Activated CD8-positive, alpha-beta memory T cell treated with anti-CD3 and anti-CD28 coated beads, Interleukin-2, amount 10 ng/mL, durations not matched to agents 7 days and 5 days (primary cell): ENCODE measurements around the gene TFPI2. TPM values are rescaled to one million over a fixed set of nuclear protein-coding genes. Genes with fewer than 3 reads are reported as not detected.

Experiments used
- ATAC-seq: fragments of 150-1000 bp; cut with Tn5 transposase; one replicate; pipeline ENCODE4 v1.10.0; 2021; ENCODE audit warnings: moderate library complexity
- CTCF ChIA-PET: fragments of 350-600 bp; sonication (Branson Sonifier 250); formaldehyde crosslinking; loops from one replicate; lab custom pipeline; 2021; ENCODE audit warnings: antibody characterized with exemption; lab: Charles Lee
- DNase-seq: peaks from one replicate; pipeline ENCODE4 v3.0.0-alpha.2; 2020
- H3K27ac Mint-ChIP-seq: one replicate; pipeline ENCODE4 v1.8.0; 2021; ENCODE audit warnings: mild to moderate bottlenecking, mixed read lengths
- H3K27me3 Mint-ChIP-seq: one replicate; pipeline ENCODE4 v1.8.0; 2021; ENCODE audit warnings: mixed read lengths
- H3K36me3 Mint-ChIP-seq: one replicate; pipeline ENCODE4 v1.8.0; 2021; ENCODE audit warnings: mild to moderate bottlenecking, mixed read lengths
- H3K4me1 Mint-ChIP-seq: one replicate; pipeline ENCODE4 v1.8.0; 2021; ENCODE audit warnings: mixed read lengths
- H3K4me3 Mint-ChIP-seq: one replicate; pipeline ENCODE4 v1.8.0; 2021; ENCODE audit warnings: mild to moderate bottlenecking, moderate library complexity, mixed read lengths
- H3K9me3 Mint-ChIP-seq: one replicate; pipeline ENCODE4 v1.8.0; 2022; ENCODE audit warnings: low read depth, mixed read lengths
- total RNA-seq, 2 experiments: library from RNA; stranded (reverse); gene quantifications; one replicate each; pipeline ENCODE4 v1.2.3, GENCODE V29; 2021

Gene TFPI2
- under 1 TPM in 1 of 2 experiments, not detected in 1; 0.30 TPM for total RNA-seq

DNA sequence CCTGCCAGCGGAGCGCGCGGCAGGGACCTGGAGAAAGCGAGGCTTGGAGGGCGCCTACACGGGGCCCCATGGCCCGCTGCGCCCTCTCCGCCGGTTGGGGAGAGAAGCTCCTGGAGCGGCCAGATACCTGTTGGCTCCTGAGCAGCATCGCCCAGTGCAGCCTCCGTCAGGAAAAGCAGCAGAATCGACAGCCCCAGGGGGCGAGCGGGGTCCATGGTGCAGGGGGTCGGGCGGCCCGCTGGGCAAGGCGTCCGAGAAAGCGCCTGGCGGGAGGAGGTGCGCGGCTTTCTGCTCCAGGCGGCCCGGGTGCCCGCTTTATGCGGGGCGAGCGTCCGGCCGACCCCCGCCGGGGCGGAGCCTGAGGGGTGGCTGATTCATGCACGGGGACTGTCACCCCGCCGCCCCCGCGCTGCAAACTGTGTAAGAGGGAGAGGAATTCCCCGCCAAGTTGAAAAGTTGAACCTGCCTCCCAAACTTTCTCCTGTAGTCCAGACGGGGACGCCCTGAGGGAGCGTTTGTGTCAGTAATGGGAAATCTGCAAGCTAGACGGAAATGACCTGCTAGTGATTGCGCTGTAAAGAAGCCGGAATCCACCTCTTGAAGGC, at the start of gene TFPI2:
TFPI2 (minus strand) TSS at position 290 of the 605 bp plus-strand sequence; CDS start at position 215, 75 bp downstream.
- H3K9me3 Mint-ChIP-seq = no peaks in the 10 kb centered on the region
- DNase-seq = no peak
- H3K27me3 Mint-ChIP-seq = peaks cover 65% of the 10 kb centered on the region
- CTCF ChIA-PET = interaction anchor here (1.0 kb wide), 1 partner anchor 175 kb away, joined by 3 read pairs; no protein-coding TSS in a partner anchor
- peaks cover 8% of the 10 kb centered on the region for H3K4me1 Mint-ChIP-seq
- H3K36me3 Mint-ChIP-seq = no peaks in the 10 kb centered on the region
- H3K27ac Mint-ChIP-seq = no peak within 1 kb of the TSS
- peak within 1 kb of the TSS; percentile 57 for H3K4me3 Mint-ChIP-seq
- ATAC-seq = peak; percentile 16

DNA sequence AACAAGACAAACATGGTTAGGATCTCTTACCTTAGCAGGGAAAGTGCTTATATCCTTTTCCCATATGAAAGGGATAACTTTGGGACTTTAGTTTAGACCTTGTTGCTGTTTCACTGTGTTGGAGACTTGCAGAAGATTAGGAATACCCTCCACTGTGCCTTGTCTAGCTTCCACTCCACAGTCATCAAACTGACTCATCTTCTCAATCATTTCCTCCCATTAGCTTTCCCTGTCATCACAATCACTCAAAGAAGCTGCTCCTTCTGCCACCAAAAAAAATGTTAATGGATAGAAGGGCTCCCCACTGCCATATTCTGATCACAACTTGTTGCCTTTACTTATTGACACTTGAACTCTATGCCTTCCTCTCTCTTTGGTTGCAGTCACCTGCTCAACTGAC, 47.7 kb upstream of the TFPI2 start:
- no peak overlapping the region for H3K4me3 Mint-ChIP-seq
- no peaks in the 10 kb centered on the region for H3K9me3 Mint-ChIP-seq
- no peak for ATAC-seq
- no peaks in the 10 kb centered on the region for H3K36me3 Mint-ChIP-seq
- no peak overlapping the region for H3K27ac Mint-ChIP-seq
- DNase-seq = no peak
- H3K4me1 Mint-ChIP-seq = no peaks in the 10 kb centered on the region
- peaks cover 22% of the 10 kb centered on the region for H3K27me3 Mint-ChIP-seq
- CTCF ChIA-PET = no interaction called here

DNA sequence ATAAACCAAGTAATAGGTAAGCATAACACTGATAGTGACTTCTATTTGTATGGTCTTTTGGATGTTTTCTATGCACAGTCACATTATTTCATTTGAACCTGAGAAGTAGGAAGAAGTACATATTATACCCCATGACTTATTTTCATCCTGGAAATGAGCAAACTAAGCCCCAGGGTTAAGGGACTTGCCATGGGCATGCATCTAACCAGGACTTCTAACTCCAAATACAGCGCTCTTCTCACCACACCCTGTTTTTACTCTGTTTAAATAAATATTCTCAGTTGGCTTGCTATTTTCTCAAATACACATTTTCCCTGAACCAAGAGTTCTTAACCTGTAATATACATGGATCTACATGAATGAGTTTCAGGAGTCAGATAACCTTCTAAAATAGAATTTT, 47.3 kb upstream of the TFPI2 start:
- H3K27ac Mint-ChIP-seq = no peak overlapping the region
- no peak for DNase-seq
- H3K36me3 Mint-ChIP-seq = no peaks in the 10 kb centered on the region
- no peak overlapping the region for H3K4me3 Mint-ChIP-seq
- ATAC-seq = no peak
- CTCF ChIA-PET = no interaction called here
- peaks cover 24% of the 10 kb centered on the region for H3K27me3 Mint-ChIP-seq
- H3K9me3 Mint-ChIP-seq = no peaks in the 10 kb centered on the region
- H3K4me1 Mint-ChIP-seq = no peaks in the 10 kb centered on the region

DNA sequence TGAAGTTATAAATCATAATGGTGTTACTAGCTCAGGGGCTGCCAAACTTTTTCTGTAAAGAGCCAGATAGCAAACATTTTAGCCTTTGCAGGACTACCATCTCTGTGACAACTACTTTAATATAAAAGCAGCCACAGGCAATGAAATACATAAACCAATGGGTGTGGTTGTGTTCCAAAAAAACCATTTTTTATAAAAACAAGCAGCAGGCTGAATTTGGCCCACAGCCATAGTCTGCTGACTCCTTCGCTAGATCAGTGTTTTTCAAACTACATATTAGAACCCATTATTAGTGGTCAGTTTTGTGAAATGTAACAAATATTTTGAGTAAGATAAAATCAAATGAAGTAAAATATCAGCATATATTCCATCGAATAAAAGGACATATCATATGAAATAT, 44.5 kb upstream of the TFPI2 start:
- no peak for ATAC-seq
- peaks cover 32% of the 10 kb centered on the region for H3K27me3 Mint-ChIP-seq
- CTCF ChIA-PET = no interaction called here
- no peaks in the 10 kb centered on the region for H3K36me3 Mint-ChIP-seq
- no peak for DNase-seq
- no peaks in the 10 kb centered on the region for H3K9me3 Mint-ChIP-seq
- H3K27ac Mint-ChIP-seq = no peak overlapping the region
- H3K4me1 Mint-ChIP-seq = no peaks in the 10 kb centered on the region
- no peak overlapping the region for H3K4me3 Mint-ChIP-seq

GRCh38 chr7:93933156-93933555, 42.6 kb upstream of the TFPI2 start:
- ATAC-seq (no peak), DNase-seq (no peak)
- H3K36me3 Mint-ChIP-seq = no peaks in the 10 kb centered on the region
- CTCF ChIA-PET = no interaction called here
- peaks cover 35% of the 10 kb centered on the region for H3K27me3 Mint-ChIP-seq
- no peaks in the 10 kb centered on the region for H3K4me1 Mint-ChIP-seq
- H3K4me3 Mint-ChIP-seq = no peak overlapping the region
- H3K27ac Mint-ChIP-seq = no peak overlapping the region
- H3K9me3 Mint-ChIP-seq = no peaks in the 10 kb centered on the region

GRCh38 chr7:93931655-93932054, 41.1 kb upstream of the TFPI2 start:
- no peak for ATAC-seq
- Mint-ChIP-seq H3K9me3 (no peaks in the 10 kb centered on the region), H3K36me3 (no peaks in the 10 kb centered on the region)

DNA sequence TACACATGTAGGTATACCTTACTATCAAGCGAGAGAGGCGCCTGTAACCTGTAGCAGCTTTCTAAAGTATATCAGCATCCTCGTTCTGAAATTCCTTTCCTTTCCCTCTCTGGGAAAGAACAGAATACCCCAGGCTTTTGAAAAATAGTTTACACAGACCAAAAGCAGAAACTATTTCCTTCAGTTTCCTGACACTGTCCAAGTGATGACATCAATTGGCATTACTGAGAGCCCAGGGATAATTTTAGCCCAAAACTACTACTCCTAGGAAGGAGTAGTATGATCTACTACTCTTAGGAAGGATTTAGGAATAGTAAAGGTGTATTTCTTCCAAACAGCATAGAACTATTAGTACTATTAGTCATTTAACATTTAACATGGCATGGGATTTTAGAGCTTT, 37.0 kb upstream of the TFPI2 start:
- Mint-ChIP-seq H3K36me3 (no peaks in the 10 kb centered on the region), H3K27me3 (peaks cover 44% of the 10 kb centered on the region), H3K4me1 (no peaks in the 10 kb centered on the region), H3K27ac (no peak overlapping the region), H3K9me3 (no peaks in the 10 kb centered on the region), H3K4me3 (no peak overlapping the region)
- CTCF ChIA-PET = no interaction called here
- ATAC-seq = no peak
- DNase-seq = no peak

More at GRCh38 chr7:93931655-93932054, 41.1 kb upstream of the TFPI2 start:
- Mint-ChIP-seq H3K27ac (no peak overlapping the region), H3K4me1 (no peaks in the 10 kb centered on the region), H3K27me3 (peaks cover 38% of the 10 kb centered on the region), H3K4me3 (no peak overlapping the region)
- CTCF ChIA-PET = interaction anchor here (1.0 kb wide), 1 partner anchor 10 kb away, joined by 3 read pairs; no protein-coding TSS in a partner anchor
- DNase-seq = no peak

GRCh38 chr7:93926800-93927199, 36.2 kb upstream of the TFPI2 start:
- H3K4me1 Mint-ChIP-seq = peaks cover 3% of the 10 kb centered on the region
- H3K4me3 Mint-ChIP-seq = no peak overlapping the region
- no peak overlapping the region for H3K27ac Mint-ChIP-seq
- H3K9me3 Mint-ChIP-seq = no peaks in the 10 kb centered on the region
- DNase-seq (no peak), ATAC-seq (no peak)
- H3K36me3 Mint-ChIP-seq = no peaks in the 10 kb centered on the region
- H3K27me3 Mint-ChIP-seq = peaks cover 50% of the 10 kb centered on the region
- CTCF ChIA-PET = no interaction called here

GRCh38 chr7:93923942-93924341, 33.4 kb upstream of the TFPI2 start:
- no peaks in the 10 kb centered on the region for H3K36me3 Mint-ChIP-seq
- peaks cover 46% of the 10 kb centered on the region for H3K27me3 Mint-ChIP-seq
- DNase-seq = no peak
- CTCF ChIA-PET = no interaction called here
- ATAC-seq = no peak
- no peaks in the 10 kb centered on the region for H3K9me3 Mint-ChIP-seq
- no peak overlapping the region for H3K4me3 Mint-ChIP-seq
- peaks cover 8% of the 10 kb centered on the region for H3K4me1 Mint-ChIP-seq
- H3K27ac Mint-ChIP-seq = no peak overlapping the region

GRCh38 chr7:93923296-93923695, 32.7 kb upstream of the TFPI2 start:
- H3K27ac Mint-ChIP-seq = no peak overlapping the region
- H3K27me3 Mint-ChIP-seq = peaks cover 46% of the 10 kb centered on the region
- no peaks in the 10 kb centered on the region for H3K36me3 Mint-ChIP-seq
- H3K4me3 Mint-ChIP-seq = no peak overlapping the region
- no peaks in the 10 kb centered on the region for H3K9me3 Mint-ChIP-seq
- no peak for ATAC-seq
- CTCF ChIA-PET = no interaction called here
- no peak for DNase-seq
- H3K4me1 Mint-ChIP-seq = peaks cover 8% of the 10 kb centered on the region

- no peak within 1 kb of the TSS for H3K27ac Mint-ChIP-seq
- no peaks in the 10 kb centered on the region for H3K9me3 Mint-ChIP-seq
- peaks cover 8% of the 10 kb centered on the region for H3K4me1 Mint-ChIP-seq
- peak within 1 kb of the TSS; percentile 58 for H3K4me3 Mint-ChIP-seq
- CTCF ChIA-PET = interaction anchor here (0.7 to 2.3 kb wide), 3 partner anchors 10 to 165 kb away, joined by 3 to 9 read pairs (median 5); no protein-coding TSS in a partner anchor
- H3K36me3 Mint-ChIP-seq = no peaks in the 10 kb centered on the region
- DNase-seq = peak; percentile 55
- peaks cover 52% of the 10 kb centered on the region for H3K27me3 Mint-ChIP-seq
- peak; percentile 85 for ATAC-seq
Measured at GRCh38 chr7:93921607-93922566, 31.3 kb upstream of the TFPI2 start, which contains the start of gene GNG11. TSS of gene GNG11 (plus strand) at chr7:93921735. CDS start at chr7:93922138, 403 bp downstream.

DNA sequence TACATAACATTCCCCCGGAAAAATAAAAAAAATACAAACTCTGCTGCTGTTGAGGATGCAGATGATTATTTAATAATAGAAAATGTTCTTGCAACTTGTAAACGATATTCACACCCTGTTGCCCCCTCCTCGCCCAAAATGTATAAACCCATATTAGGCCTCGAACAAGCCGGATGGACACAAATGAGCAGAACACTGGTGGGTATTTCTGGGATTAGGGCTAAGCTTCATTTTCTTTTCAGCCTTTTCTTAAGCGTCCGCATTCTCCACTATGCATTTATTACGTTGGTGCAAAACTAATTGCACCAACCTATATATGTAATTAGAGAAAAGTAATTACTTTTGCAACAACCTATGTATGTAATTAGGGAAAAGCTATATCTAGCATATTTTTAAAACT, 30.6 kb upstream of the TFPI2 start:
- CTCF ChIA-PET = interaction anchor here (1.3 to 2.3 kb wide), 2 partner anchors 19 to 166 kb away, joined by 5 to 9 read pairs; no protein-coding TSS in a partner anchor
- Mint-ChIP-seq H3K27me3 (peaks cover 56% of the 10 kb centered on the region), H3K4me3 (no peak overlapping the region), H3K9me3 (no peaks in the 10 kb centered on the region), H3K27ac (no peak overlapping the region), H3K36me3 (no peaks in the 10 kb centered on the region), H3K4me1 (peaks cover 8% of the 10 kb centered on the region)
- ATAC-seq (no peak), DNase-seq (no peak)

GRCh38 chr7:93920496-93921182, 30.1 kb upstream of the TFPI2 start:
- CTCF ChIA-PET = interaction anchor here (2.3 kb wide), 1 partner anchor 18 kb away, joined by 9 read pairs; no protein-coding TSS in a partner anchor
- DNase-seq (no peak), ATAC-seq (no peak)
- H3K27me3 Mint-ChIP-seq = peaks cover 56% of the 10 kb centered on the region
- H3K9me3 Mint-ChIP-seq = no peaks in the 10 kb centered on the region
- H3K27ac Mint-ChIP-seq = no peak overlapping the region
- H3K4me3 Mint-ChIP-seq = no peak overlapping the region
- no peaks in the 10 kb centered on the region for H3K36me3 Mint-ChIP-seq
- H3K4me1 Mint-ChIP-seq = peaks cover 8% of the 10 kb centered on the region
